WTC11 (cell line): ENCODE results near the gene LAPTM5.

Experiments
- ATF1 ChIP-seq: sonication (generic); formaldehyde crosslinking; IDR thresholded peaks from 2 replicates; pipeline ENCODE4 v1.8.1; 2023; ENCODE audit warnings: mild to moderate bottlenecking, moderate library complexity, missing genetic modification reagents
- CREM ChIP-seq: sonication (generic); formaldehyde crosslinking; IDR thresholded peaks from 2 replicates; pipeline ENCODE4 v1.8.1; 2022; ENCODE audit warnings: mild to moderate bottlenecking, missing genetic modification reagents, moderate library complexity
- ESRRA ChIP-seq: sonication (generic); formaldehyde crosslinking; IDR thresholded peaks from 2 replicates; pipeline ENCODE4 v1.8.1; 2022; ENCODE audit warnings: mild to moderate bottlenecking, missing genetic modification reagents, borderline replicate concordance
- IRF2 ChIP-seq: sonication (generic); formaldehyde crosslinking; IDR thresholded peaks from 2 replicates; pipeline ENCODE4 v1.8.0; 2022; ENCODE audit warnings: low read depth, missing genetic modification reagents, borderline replicate concordance
- JUN ChIP-seq: sonication (generic); formaldehyde crosslinking; IDR thresholded peaks from 2 replicates; pipeline ENCODE4 v1.8.0; 2023; ENCODE audit warnings: mild to moderate bottlenecking, missing genetic modification reagents
- NR1H2 ChIP-seq: sonication (generic); formaldehyde crosslinking; IDR thresholded peaks from 2 replicates; pipeline ENCODE4 v1.9.0; 2021; ENCODE audit warnings: mild to moderate bottlenecking, moderate library complexity, missing genetic modification reagents
- NR3C1 ChIP-seq: sonication (generic); formaldehyde crosslinking; conservative IDR thresholded peaks from 2 replicates; pipeline ENCODE4 v1.8.1; 2023; ENCODE audit warnings: low read depth, mild to moderate bottlenecking, missing genetic modification reagents
- ZNF219 ChIP-seq: sonication (generic); formaldehyde crosslinking; IDR thresholded peaks from 2 replicates; pipeline ENCODE4 v1.8.0; 2023; ENCODE audit warnings: missing genetic modification reagents, mild to moderate bottlenecking, borderline replicate concordance
- TF ChIP-seq, protein P1 (sequence below): fragments of 200-600 bp; IDR thresholded peaks from 2 replicates; pipeline ENCODE4 v1.8.0; 2022; ENCODE audit warnings: antibody characterized with exemption
- TF ChIP-seq, protein P2 (sequence below): sonication (generic); formaldehyde crosslinking; IDR thresholded peaks from 2 replicates; pipeline ENCODE4 v1.8.1; 2023; ENCODE audit warnings: mild to moderate bottlenecking, missing genetic modification reagents, moderate library complexity

DNA sequence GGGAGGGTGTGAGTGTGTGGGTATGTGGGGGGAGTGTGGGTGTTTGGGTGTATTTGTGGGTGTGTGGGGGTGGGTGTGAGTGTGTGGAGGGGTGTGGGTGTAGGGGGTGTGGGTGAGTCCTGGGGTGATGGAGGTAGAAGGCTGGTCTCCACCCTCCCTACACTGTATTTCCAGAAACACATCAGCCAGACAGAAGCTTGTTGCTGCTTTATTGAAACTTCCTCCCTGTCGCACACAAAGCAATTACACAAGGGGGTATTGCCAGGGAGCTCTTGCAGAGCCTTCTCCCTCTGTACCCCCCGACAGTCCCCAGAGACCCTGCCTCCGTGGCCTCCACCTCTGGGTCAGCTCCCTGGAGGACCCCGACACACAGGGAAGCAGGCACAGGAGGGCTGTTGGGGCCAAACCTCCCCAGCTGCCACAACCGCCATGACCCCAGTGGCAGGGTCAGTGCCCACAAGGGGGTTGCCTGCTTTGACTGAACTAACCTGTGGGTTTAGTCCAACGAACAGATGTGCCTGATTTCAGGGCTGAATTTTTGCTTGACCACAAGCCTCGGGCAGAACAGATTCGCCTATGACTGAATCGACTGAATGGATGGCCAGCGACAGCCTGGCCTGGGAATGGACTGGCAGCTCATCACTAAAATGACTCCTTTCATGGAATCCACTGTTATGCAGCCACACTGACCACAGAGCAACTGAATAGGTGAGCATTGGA is 25.1 kb downstream of the LAPTM5 start:
- TF ChIP-seq, protein P1, sequence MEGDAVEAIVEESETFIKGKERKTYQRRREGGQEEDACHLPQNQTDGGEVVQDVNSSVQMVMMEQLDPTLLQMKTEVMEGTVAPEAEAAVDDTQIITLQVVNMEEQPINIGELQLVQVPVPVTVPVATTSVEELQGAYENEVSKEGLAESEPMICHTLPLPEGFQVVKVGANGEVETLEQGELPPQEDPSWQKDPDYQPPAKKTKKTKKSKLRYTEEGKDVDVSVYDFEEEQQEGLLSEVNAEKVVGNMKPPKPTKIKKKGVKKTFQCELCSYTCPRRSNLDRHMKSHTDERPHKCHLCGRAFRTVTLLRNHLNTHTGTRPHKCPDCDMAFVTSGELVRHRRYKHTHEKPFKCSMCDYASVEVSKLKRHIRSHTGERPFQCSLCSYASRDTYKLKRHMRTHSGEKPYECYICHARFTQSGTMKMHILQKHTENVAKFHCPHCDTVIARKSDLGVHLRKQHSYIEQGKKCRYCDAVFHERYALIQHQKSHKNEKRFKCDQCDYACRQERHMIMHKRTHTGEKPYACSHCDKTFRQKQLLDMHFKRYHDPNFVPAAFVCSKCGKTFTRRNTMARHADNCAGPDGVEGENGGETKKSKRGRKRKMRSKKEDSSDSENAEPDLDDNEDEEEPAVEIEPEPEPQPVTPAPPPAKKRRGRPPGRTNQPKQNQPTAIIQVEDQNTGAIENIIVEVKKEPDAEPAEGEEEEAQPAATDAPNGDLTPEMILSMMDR = no peak
- no peak for TF ChIP-seq CREM (CRISPR knock-in tag)
- TF ChIP-seq ZNF219 = no peak
- no peak for TF ChIP-seq NR1H2 (CRISPR knock-in tag)
- TF ChIP-seq, protein P2, sequence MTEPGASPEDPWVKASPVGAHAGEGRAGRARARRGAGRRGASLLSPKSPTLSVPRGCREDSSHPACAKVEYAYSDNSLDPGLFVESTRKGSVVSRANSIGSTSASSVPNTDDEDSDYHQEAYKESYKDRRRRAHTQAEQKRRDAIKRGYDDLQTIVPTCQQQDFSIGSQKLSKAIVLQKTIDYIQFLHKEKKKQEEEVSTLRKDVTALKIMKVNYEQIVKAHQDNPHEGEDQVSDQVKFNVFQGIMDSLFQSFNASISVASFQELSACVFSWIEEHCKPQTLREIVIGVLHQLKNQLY (CRISPR knock-in tag) = no peak
- no peak for TF ChIP-seq ESRRA
- TF ChIP-seq ATF1 (CRISPR knock-in tag) = no peak
- no peak for TF ChIP-seq NR3C1
- TF ChIP-seq JUN (CRISPR knock-in tag) = no peak
- TF ChIP-seq IRF2 = no peak
